GM21447 (cell line): ENCODE data around the gene CTAG1A.
"Not testable (repeated sequence)": the region's sequence is repeated elsewhere in the genome, so short reads cannot be mapped to it uniquely, and the experiment has no call there.

Experiments
- ATAC-seq: cut with Tn5 transposase; IDR thresholded peaks from one replicate; pipeline ENCODE4 v1.9.1; 2021; ENCODE audit not compliant: unreplicated experiment

CTAG1A gene

GRCh38 chrX:154611146-154611545, 26.2 kb downstream of the CTAG1A start:
- ATAC-seq: not testable (repeated sequence)

GRCh38 chrX:154613586-154613985, 28.7 kb downstream of the CTAG1A start:
- ATAC-seq: not testable (repeated sequence)

DNA sequence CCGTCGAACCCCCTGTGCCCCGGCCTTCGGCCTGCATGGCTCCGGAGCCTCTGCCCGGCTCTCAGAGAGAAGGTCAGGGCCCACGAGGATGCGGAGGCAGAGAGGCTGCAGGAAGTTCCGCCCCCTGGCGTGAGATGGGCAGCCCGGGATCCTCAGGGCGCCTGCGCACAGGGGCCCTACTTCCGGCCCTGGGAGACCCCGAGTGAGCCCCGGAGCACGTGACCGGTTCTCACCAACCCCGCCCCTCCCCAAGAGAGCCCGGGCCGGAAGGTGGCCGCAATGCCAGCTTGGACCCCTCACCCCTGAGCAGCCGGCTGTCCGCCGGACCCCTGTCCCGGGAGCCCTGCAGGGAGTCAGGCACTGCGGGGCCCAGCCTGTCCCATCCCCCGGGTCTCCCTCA, 34.2 kb downstream of the CTAG1A start, which contains the start of gene CTAG1B:
Gene CTAG1B (minus strand): TSS at position 101 of the 400 bp plus-strand sequence. CDS start 64 bp downstream, at position 37.
- not testable (repeated sequence) for ATAC-seq

DNA sequence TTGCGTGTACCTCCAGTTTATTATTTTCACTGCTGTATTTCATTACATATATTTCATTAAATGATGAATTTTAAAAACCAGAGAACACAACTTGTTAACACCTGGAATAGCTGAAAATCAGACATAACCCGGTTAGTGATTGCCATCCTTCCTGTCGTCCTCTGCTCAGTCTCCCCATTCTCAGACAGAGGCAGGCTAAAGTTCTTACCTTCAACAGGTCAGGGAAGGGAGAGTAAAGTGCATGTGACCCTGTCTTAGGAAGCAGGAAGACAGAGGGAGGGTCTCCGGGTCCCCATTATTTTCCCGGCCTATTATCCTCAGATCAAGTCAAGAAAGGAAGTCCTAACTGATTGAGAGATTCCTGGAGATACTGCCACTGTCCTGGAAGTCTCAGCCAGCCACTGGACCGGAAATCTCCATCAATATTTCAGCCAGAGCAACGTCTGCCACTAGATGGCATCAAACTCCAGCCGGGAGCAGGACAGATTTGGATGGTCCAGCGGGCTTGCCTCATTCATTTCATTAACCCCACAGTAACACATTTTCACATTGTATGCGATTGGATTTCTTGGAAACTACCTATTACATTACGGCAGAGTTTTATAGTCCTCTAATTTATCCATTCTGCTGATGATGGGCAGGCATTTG, 36.0 kb downstream of the CTAG1A start:
- ATAC-seq: not testable (repeated sequence)

DNA sequence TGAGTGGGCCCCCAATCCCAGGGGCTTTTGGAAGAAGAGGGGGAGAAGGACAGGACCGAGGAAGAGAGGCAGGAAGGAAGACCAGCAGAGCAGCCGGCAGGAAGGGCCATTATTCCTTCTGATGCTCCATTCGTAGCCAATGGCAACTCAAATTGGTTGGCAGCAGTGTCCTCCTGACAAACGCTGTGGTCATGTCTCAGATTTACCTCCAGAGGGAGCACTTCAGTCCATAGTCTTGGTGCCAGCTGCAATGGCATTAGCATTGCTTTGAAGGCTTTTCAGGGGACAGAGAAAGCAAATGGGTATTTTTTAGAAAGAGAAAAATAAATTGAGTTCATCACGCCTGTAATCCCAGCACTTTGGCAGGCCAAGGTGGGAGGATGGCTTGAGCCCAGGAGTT, 44.0 kb downstream of the CTAG1A start:
- ATAC-seq: not testable (repeated sequence)

DNA sequence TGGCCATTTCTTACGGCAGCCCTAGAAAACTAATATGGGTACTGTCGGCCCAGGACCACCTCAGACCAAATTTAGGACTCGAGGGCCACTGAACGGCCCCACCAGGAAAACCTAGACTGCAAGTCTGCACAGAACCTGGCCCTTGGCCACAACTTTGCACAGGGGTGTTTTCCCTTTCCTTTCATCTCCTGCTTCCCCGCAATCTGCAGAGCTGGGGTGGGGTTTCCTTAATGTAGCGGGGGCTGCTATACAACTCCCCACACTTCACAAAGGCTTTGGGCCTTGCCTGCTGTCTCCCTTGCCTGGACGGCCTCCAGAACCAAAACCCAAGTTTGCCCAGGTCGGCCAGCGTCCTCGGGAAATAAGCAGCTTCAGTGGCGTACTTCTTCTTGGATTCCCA, 46.0 kb downstream of the CTAG1A start:
- not testable (repeated sequence) for ATAC-seq

DNA sequence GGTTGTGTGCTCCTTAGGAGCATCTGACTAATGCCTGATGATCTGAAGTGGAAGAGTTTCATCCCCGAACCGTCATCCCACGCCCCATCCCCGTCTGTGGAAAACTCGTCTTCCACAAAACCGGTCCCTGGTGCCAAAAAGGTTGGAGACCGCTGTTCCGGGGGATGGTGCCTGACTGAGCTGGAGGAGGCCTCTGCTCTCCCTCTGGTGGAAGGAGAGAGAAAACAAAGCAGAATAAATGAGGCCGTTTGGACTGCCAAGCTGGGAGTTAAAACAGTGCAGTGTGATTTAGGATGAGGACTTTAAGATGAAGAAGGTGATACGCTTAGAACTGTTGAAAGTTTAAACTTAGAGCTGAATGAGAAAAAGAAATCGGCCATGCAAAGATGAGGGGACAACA, 48.7 kb downstream of the CTAG1A start:
- not testable (repeated sequence) for ATAC-seq
